ENCODE measurements around the gene HUNK.

DNA sequence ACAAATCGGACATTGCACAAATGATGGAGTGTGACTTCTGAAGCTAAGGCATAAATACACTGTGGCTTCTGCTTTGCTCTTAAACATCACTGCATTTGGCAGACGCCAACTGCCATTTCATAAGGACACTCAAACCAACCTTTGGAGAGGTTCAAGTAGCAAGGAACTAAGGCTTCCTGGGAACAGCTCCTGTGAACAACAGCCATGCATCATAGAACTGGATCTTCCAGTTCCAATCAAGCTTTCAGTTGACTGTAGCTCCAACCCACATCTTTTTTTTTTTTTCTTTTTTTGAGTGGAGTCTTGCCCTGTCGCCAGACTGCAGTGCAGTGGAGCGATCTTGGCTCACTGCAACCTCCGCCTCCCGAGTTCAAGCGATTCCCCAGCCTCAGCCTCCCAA is 10.7 kb upstream of the HUNK start:
- no peak for TF ChIP-seq POLR2AphosphoS5 (IDR thresholded peaks at IDR 0.05; ENCODE audit: low read depth)
- TF ChIP-seq, protein P1, sequence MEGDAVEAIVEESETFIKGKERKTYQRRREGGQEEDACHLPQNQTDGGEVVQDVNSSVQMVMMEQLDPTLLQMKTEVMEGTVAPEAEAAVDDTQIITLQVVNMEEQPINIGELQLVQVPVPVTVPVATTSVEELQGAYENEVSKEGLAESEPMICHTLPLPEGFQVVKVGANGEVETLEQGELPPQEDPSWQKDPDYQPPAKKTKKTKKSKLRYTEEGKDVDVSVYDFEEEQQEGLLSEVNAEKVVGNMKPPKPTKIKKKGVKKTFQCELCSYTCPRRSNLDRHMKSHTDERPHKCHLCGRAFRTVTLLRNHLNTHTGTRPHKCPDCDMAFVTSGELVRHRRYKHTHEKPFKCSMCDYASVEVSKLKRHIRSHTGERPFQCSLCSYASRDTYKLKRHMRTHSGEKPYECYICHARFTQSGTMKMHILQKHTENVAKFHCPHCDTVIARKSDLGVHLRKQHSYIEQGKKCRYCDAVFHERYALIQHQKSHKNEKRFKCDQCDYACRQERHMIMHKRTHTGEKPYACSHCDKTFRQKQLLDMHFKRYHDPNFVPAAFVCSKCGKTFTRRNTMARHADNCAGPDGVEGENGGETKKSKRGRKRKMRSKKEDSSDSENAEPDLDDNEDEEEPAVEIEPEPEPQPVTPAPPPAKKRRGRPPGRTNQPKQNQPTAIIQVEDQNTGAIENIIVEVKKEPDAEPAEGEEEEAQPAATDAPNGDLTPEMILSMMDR (conservative IDR thresholded peaks at IDR 0.05; ENCODE audit: low read depth in 2 of 2): no peak
- no peak for TF ChIP-seq EZH2phosphoT487 (IDR thresholded peaks at IDR 0.05; ENCODE audit: unreplicated experiment)
- no peak for TF ChIP-seq CREB1 (CRISPR knock-in tag; IDR thresholded peaks at IDR 0.05; ENCODE audit: low read depth)
- TF ChIP-seq EZH2 (IDR thresholded peaks at IDR 0.05; ENCODE audit: low read depth, unreplicated experiment): no peak
- no peak for TF ChIP-seq REST (IDR thresholded peaks at IDR 0.05; ENCODE audit: unreplicated experiment)
- TF ChIP-seq JUNB (IDR thresholded peaks at IDR 0.05; ENCODE audit: unreplicated experiment): no peak
- no peak for TF ChIP-seq NANOG (IDR thresholded peaks at IDR 0.05; ENCODE audit: borderline replicate concordance)
- TF ChIP-seq, protein P2, sequence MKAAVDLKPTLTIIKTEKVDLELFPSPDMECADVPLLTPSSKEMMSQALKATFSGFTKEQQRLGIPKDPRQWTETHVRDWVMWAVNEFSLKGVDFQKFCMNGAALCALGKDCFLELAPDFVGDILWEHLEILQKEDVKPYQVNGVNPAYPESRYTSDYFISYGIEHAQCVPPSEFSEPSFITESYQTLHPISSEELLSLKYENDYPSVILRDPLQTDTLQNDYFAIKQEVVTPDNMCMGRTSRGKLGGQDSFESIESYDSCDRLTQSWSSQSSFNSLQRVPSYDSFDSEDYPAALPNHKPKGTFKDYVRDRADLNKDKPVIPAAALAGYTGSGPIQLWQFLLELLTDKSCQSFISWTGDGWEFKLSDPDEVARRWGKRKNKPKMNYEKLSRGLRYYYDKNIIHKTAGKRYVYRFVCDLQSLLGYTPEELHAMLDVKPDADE (IDR thresholded peaks at IDR 0.05): no peak
- TF ChIP-seq STAT1 (IDR thresholded peaks at IDR 0.05; ENCODE audit: unreplicated experiment): no peak
- TF ChIP-seq ZNF331 (CRISPR knock-in tag; IDR thresholded peaks at IDR 0.05; ENCODE audit: low read depth): no peak
